GM12878 (cell line): ENCODE data around the gene RHOT1. TPM values are rescaled to one million over a fixed set of nuclear protein-coding genes. Genes with fewer than 3 reads are reported as not detected.

Experiments
- ATAC-seq: fragments of 200-7000 bp; cut with Tn5 transposase; 3 replicates; pipeline ENCODE4 v1.9.1; 2020; ENCODE audit warnings: mild to moderate bottlenecking, moderate library complexity
- BruUV-seq: library from RNA; stranded (reverse); fragments of 400-500 nt; replicated peaks from 2 replicates; lab custom pipeline; 2021; lab: Mats Ljungman, UMichigan
- CTCF ChIA-PET: fragments of 300-600 bp; sonication (Branson Sonifier 250); formaldehyde crosslinking; extraction: SDS; loops from one replicate; lab custom pipeline; 2021; ENCODE audit warnings: inconsistent platforms; lab: Yijun Ruan, JAX
- POLR2A ChIA-PET: fragments of 350-600 bp; formaldehyde crosslinking; extraction: SDS; loops from one replicate; lab custom pipeline; 2021; ENCODE audit warnings: inconsistent platforms; lab: Charles Lee
- RAD21 ChIA-PET: fragments of 300-600 bp; sonication (Branson Sonifier 250); formaldehyde crosslinking; loops from one replicate; lab custom pipeline; 2023; ENCODE audit warnings: antibody characterized with exemption; ENCODE audit not compliant: unreplicated experiment; lab: Charles Lee
- SMC1A ChIA-PET: fragments of 300-600 bp; sonication (Branson Sonifier 250); formaldehyde crosslinking; loops from one replicate; lab custom pipeline; 2023; ENCODE audit not compliant: unreplicated experiment, uncharacterized antibody; lab: Charles Lee
- DNase-seq: peaks from one replicate; pipeline ENCODE4 v3.0.0-alpha.2; 2011; ENCODE audit warnings: low read depth, low spot score
- FAIRE-seq: peaks from 3 replicates; lab custom pipeline; 2011; peaks lifted over from hg19 to GRCh38; lab: Jason Lieb, UNC
- H2AFZ ChIP-seq: 2 replicates; pipeline ENCODE4 v1.6.0; 2011; ENCODE audit warnings: low read depth, low read length, control low read depth; ENCODE audit not compliant: control insufficient read depth
- H3K27ac ChIP-seq: 2 replicates; pipeline ENCODE4 v1.5.1; 2011; ENCODE audit warnings: control low read depth; ENCODE audit not compliant: control insufficient read depth, insufficient read depth
- H3K27me3 ChIP-seq, 2 experiments: replicated peaks in 1 of 2; 2 replicates each; pipeline versions ENCODE4 v1.6.0 to v1.6.1; 2011; ENCODE audit warnings: low read length in 1 of 2; ENCODE audit not compliant: control insufficient read depth in 2 of 2, insufficient read depth in 2 of 2
- H3K36me3 ChIP-seq, 2 experiments: 2 replicates each; pipeline ENCODE4 v1.5.1; 2011; ENCODE audit warnings: low read length in 1 of 2; ENCODE audit not compliant: control insufficient read depth in 2 of 2, insufficient read depth in 2 of 2
- H3K4me1 ChIP-seq: 2 replicates; pipeline ENCODE4 v1.6.1; 2011; ENCODE audit warnings: mild to moderate bottlenecking, low read length, moderate library complexity, mixed read lengths; ENCODE audit not compliant: control insufficient read depth, insufficient read depth
- H3K4me2 ChIP-seq: 2 replicates; pipeline ENCODE4 v1.6.0; 2011; ENCODE audit warnings: control low read depth; ENCODE audit not compliant: control insufficient read depth, insufficient read depth
- H3K4me3 ChIP-seq: fragments of 200-600 bp; sonication (generic); 2 replicates; pipeline ENCODE4 v1.5.1; 2016
- H3K79me2 ChIP-seq: 2 replicates; pipeline ENCODE4 v1.6.0; 2011; ENCODE audit warnings: low read length; ENCODE audit not compliant: control insufficient read depth, insufficient read depth
- H3K9ac ChIP-seq: 2 replicates; pipeline ENCODE4 v1.8.0; 2011; ENCODE audit warnings: low read length, control low read depth, mixed read lengths; ENCODE audit not compliant: control insufficient read depth, insufficient read depth
- H3K9me3 ChIP-seq: replicated peaks from 3 replicates; pipeline ENCODE4 v1.5.1; 2011; ENCODE audit warnings: mild to moderate bottlenecking, low read length; ENCODE audit not compliant: control insufficient read depth, insufficient read depth
- H4K20me1 ChIP-seq: 2 replicates; pipeline ENCODE4 v1.6.0; 2011; ENCODE audit not compliant: control insufficient read depth, insufficient read depth
- CBFB ChIP-seq: IDR thresholded peaks from 2 replicates; pipeline ENCODE4 v1.6.1; 2016; ENCODE audit warnings: antibody characterized with exemption, low read depth
- FOXM1 ChIP-seq: IDR thresholded peaks from 2 replicates; pipeline ENCODE4 v1.6.1; 2012; ENCODE audit warnings: low read depth, mild to moderate bottlenecking, inconsistent platforms, low read length, moderate library complexity
- GATAD2B ChIP-seq: fragments of 450-650 bp; conservative IDR thresholded peaks from 2 replicates; pipeline ENCODE4 v1.6.1; 2017; ENCODE audit warnings: low read depth, mild to moderate bottlenecking, moderate library complexity
- LARP7 ChIP-seq: fragments of 450-650 bp; IDR thresholded peaks from 2 replicates; pipeline ENCODE4 v1.6.1; 2017; ENCODE audit warnings: mild to moderate bottlenecking
- RB1 ChIP-seq: fragments of 450-650 bp; formaldehyde crosslinking; IDR thresholded peaks from 2 replicates; pipeline ENCODE4 v1.6.1; 2017; ENCODE audit warnings: mild to moderate bottlenecking, borderline replicate concordance
- TCF3 ChIP-seq: IDR thresholded peaks from 2 replicates; pipeline ENCODE4 v1.6.1; 2012; ENCODE audit warnings: low read depth, mild to moderate bottlenecking, low read length, borderline replicate concordance; ENCODE audit not compliant: insufficient read depth
- ZNF217 ChIP-seq: fragments of 450-650 bp; IDR thresholded peaks from 2 replicates; pipeline ENCODE4 v1.6.1; 2017; ENCODE audit warnings: antibody characterized with exemption, mild to moderate bottlenecking
- whole genome bisulfite sequencing: methylation state at CpG from one replicate; pipeline ENCODE4 v1.1.6; 2016; ENCODE audit warnings: low lambda C conversion rate; ENCODE audit not compliant: insufficient replicate concordance, insufficient coverage; ENCODE audit errors: missing lambda C conversion rate; 5-methylcytosine and 5-hydroxymethylcytosine counted together
- in situ Hi-C: fragments of 300-500 bp; cut with MboI; formaldehyde crosslinking; loops from 9 replicates; pipeline ENCODE4 v1.14.3; 2018; ENCODE audit warnings: mixed read lengths
- intact Hi-C: fragments of 100-400 bp; cut with micrococcal nuclease; formaldehyde crosslinking; loops from one replicate; pipeline ENCODE4 v1.14.2; 2022; ENCODE audit not compliant: unreplicated experiment
- polyA plus RNA-seq, 11 experiments: library from polyadenylated mRNA; depleted of rRNA in 4 of 11; unstranded in 6 of 11; stranded (reverse) in 5 of 11; fragments of >200 nt; fragmentation: Nextera tagmentation in 4 of 11; fragmentation: Illumina TruSeq in 1 of 11; extraction: Ambion mirVana in 4 of 11; extraction: Trizol in 1 of 11; gene quantifications; 1 replicate in 1 of 11; 2 replicates in 10 of 11; pipeline versions ENCODE4 v1.2.1 to v1.2.3, GENCODE V29; 2011 to 2016; ENCODE audit warnings: inconsistent platforms in 2 of 11, missing spikeins in 2 of 11, low read depth in 1 of 11
- total RNA-seq, 4 experiments: library from RNA; depleted of rRNA in 3 of 4; stranded (reverse); fragments of >200 nt in 3 of 4; fragmentation: Illumina TruSeq in 1 of 4; extraction: Trizol in 1 of 4; gene quantifications; 2 replicates each; pipeline versions ENCODE4 v1.2.1 to v1.2.3, GENCODE V29; 2013 to 2021
- TF ChIP-seq, protein P1 (sequence below): fragments of 450-650 bp; formaldehyde crosslinking; IDR thresholded peaks from 2 replicates; pipeline ENCODE4 v1.5.0; 2022; ENCODE audit warnings: mild to moderate bottlenecking, missing genetic modification characterization

Gene RHOT1
- total and polyA plus RNA-seq, 10 of the 15 experiments (the other 5 are each of a cell fraction or from before 2014, with no cell fraction given), result 13.3 to 68.2 (median 22.8) TPM

DNA sequence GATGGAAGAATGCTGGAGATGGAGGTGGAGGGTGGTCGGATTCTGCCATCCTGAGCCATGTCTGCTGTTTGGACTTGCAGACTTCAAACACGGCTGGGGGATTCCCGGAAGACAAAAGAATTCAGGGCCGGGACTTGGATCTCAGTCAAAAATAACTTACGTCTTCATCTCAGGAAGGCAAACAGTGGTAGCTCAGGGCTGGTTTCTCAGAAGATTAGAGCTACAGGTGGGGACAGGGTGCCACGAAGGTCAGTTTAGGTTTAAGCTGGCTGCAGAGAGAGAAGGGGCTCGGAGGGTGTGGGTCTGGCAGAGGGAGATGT is 119.1 kb downstream of the RHOT1 start:
- H4K20me1 ChIP-seq, result no peaks in the 10 kb centered on the region
- CTCF ChIA-PET, result interaction anchor here (1.4 to 3.2 kb wide), 2 partner anchors 8 to 57 kb away, joined by 8 to 11 read pairs; no protein-coding TSS in a partner anchor

More for the DNA sequence above, 119.1 kb downstream of the RHOT1 start:
- peaks cover 8 to 20% of the 10 kb centered on the region in 2 experiments for H3K27me3 ChIP-seq
- in situ Hi-C loops, result no loop called here
- no peak for ATAC-seq
- no peak overlapping the region for H3K9ac ChIP-seq
- ChIA-PET RAD21 (no interaction called here), SMC1A (interaction anchor here (1.2 kb wide), 1 partner anchor 54 kb away, joined by 3 read pairs; no protein-coding TSS in a partner anchor), POLR2A (interaction anchor here (0.8 to 1.6 kb wide), 2 partner anchors 17 to 50 kb away, joined by 3 read pairs; no protein-coding TSS in a partner anchor)
- H3K4me2 ChIP-seq, result no peak overlapping the region
- DNase-seq, result no peak
- no peaks in the 10 kb centered on the region; the same call in 1 of the 2 replicates for H3K4me1 ChIP-seq
- H3K79me2 ChIP-seq, result no peaks in the 10 kb centered on the region
- BruUV-seq, result no TSS peak
- intact Hi-C loops, result no loop called here
- H2AFZ ChIP-seq, result no peak overlapping the region
- no peak for FAIRE-seq
- no peak overlapping the region for H3K27ac ChIP-seq
- 20% methylated on average over 7 of the region's 7 CpGs for WGBS
- H3K36me3 ChIP-seq, result no peaks in the 10 kb centered on the region
- H3K9me3 ChIP-seq, result no peaks in the 10 kb centered on the region
- TF ChIP-seq RB1 (no peak), ZNF217 (no peak), GATAD2B (no peak), LARP7 (no peak), FOXM1 (no peak), CBFB (no peak), TCF3 (no peak)
- TF ChIP-seq, protein P1, sequence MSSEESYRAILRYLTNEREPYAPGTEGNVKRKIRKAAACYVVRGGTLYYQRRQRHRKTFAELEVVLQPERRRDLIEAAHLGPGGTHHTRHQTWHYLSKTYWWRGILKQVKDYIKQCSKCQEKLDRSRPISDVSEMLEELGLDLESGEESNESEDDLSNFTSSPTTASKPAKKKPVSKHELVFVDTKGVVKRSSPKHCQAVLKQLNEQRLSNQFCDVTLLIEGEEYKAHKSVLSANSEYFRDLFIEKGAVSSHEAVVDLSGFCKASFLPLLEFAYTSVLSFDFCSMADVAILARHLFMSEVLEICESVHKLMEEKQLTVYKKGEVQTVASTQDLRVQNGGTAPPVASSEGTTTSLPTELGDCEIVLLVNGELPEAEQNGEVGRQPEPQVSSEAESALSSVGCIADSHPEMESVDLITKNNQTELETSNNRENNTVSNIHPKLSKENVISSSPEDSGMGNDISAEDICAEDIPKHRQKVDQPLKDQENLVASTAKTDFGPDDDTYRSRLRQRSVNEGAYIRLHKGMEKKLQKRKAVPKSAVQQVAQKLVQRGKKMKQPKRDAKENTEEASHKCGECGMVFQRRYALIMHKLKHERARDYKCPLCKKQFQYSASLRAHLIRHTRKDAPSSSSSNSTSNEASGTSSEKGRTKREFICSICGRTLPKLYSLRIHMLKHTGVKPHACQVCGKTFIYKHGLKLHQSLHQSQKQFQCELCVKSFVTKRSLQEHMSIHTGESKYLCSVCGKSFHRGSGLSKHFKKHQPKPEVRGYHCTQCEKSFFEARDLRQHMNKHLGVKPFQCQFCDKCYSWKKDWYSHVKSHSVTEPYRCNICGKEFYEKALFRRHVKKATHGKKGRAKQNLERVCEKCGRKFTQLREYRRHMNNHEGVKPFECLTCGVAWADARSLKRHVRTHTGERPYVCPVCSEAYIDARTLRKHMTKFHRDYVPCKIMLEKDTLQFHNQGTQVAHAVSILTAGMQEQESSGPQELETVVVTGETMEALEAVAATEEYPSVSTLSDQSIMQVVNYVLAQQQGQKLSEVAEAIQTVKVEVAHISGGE (CRISPR knock-in tag), result no peak
- no peak overlapping the region for H3K4me3 ChIP-seq
